Progenitor cell of endocrine pancreas (in vitro differentiated cells): Measurements from ENCODE around the gene GNG4. TPM values are rescaled to one million over a fixed set of nuclear protein-coding genes. Genes with fewer than 3 reads are reported as not detected.
A peak's percentile ranks its signal among the peaks of the same experiment; 100 is the strongest.

Experiments used
- DNase-seq: peaks from one replicate; pipeline ENCODE4 v3.0.0; 2021; ENCODE audit warnings: low spot score; ENCODE audit not compliant: unreplicated experiment
- H3K27ac Mint-ChIP-seq: 2 replicates; pipeline ENCODE4 v1.8.0; 2021; ENCODE audit warnings: mild to moderate bottlenecking, moderate library complexity, mixed read lengths
- H3K27me3 Mint-ChIP-seq: 2 replicates; pipeline ENCODE4 v1.8.0; 2021; ENCODE audit warnings: mixed read lengths
- H3K36me3 Mint-ChIP-seq: 2 replicates; pipeline ENCODE4 v1.8.0; 2022; ENCODE audit warnings: mixed read lengths; ENCODE audit not compliant: insufficient read depth
- H3K4me1 Mint-ChIP-seq: 2 replicates; pipeline ENCODE4 v1.8.0; 2021; ENCODE audit warnings: low read depth, mixed read lengths
- H3K4me3 Mint-ChIP-seq: 2 replicates; pipeline ENCODE4 v1.8.0; 2021; ENCODE audit warnings: low read depth, mild to moderate bottlenecking, moderate library complexity, mixed read lengths
- H3K9me3 Mint-ChIP-seq: 2 replicates; pipeline ENCODE4 v1.8.0; 2021; ENCODE audit warnings: low read depth, mixed read lengths
- total RNA-seq: library from RNA; stranded (reverse); gene quantifications from 2 replicates; pipeline ENCODE4 v1.2.1, GENCODE V29; 2021
- TF ChIP-seq, protein P1 (sequence below): fragments of 200-600 bp; sonication (generic); IDR thresholded peaks from one replicate; pipeline ENCODE4 v1.5.0; 2021; ENCODE audit warnings: antibody characterized with exemption, mild to moderate bottlenecking; ENCODE audit not compliant: unreplicated experiment

GNG4 gene
- total RNA-seq, 1 donor from 2014 or later: 26.7 TPM

DNA sequence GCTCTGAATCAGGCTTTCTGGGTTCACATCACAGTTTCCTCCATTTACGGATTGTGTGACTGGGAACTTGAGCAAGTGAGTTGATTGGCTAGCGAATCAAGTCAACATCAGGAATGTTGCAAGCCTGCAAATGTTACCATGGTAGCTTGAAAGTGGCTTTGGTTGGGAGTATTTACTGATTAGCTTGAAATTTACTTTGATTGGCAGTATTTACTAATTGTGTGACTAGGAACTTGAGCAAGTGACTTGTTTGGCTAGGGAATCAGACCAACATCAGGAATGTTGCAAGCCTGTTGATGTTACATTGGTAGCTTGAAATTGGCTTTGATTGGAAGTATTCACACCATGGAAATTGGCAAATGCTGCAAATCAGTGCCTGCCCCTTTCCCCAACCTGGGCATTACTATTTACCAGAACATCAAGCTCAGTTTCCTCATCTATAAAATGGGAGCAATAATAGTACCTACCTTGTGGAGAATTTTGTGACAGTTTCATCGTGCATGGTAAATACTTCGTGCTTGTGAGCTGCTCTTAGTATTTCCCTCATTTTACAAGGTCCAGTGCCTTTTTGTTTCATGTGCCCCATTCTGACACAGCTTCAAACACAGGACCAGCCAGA, 122.3 kb downstream of the GNG4 start:
- peaks cover 6% of the 10 kb centered on the region for H3K4me1 Mint-ChIP-seq
- H3K27ac Mint-ChIP-seq: peak overlapping the region; percentile 49
- H3K4me3 Mint-ChIP-seq: no peak overlapping the region
- H3K36me3 Mint-ChIP-seq: no peaks in the 10 kb centered on the region
- H3K27me3 Mint-ChIP-seq: no peaks in the 10 kb centered on the region
- H3K9me3 Mint-ChIP-seq: peaks cover 3% of the 10 kb centered on the region
- TF ChIP-seq, protein P1, sequence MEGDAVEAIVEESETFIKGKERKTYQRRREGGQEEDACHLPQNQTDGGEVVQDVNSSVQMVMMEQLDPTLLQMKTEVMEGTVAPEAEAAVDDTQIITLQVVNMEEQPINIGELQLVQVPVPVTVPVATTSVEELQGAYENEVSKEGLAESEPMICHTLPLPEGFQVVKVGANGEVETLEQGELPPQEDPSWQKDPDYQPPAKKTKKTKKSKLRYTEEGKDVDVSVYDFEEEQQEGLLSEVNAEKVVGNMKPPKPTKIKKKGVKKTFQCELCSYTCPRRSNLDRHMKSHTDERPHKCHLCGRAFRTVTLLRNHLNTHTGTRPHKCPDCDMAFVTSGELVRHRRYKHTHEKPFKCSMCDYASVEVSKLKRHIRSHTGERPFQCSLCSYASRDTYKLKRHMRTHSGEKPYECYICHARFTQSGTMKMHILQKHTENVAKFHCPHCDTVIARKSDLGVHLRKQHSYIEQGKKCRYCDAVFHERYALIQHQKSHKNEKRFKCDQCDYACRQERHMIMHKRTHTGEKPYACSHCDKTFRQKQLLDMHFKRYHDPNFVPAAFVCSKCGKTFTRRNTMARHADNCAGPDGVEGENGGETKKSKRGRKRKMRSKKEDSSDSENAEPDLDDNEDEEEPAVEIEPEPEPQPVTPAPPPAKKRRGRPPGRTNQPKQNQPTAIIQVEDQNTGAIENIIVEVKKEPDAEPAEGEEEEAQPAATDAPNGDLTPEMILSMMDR: no peak
- DNase-seq: no peak

DNA sequence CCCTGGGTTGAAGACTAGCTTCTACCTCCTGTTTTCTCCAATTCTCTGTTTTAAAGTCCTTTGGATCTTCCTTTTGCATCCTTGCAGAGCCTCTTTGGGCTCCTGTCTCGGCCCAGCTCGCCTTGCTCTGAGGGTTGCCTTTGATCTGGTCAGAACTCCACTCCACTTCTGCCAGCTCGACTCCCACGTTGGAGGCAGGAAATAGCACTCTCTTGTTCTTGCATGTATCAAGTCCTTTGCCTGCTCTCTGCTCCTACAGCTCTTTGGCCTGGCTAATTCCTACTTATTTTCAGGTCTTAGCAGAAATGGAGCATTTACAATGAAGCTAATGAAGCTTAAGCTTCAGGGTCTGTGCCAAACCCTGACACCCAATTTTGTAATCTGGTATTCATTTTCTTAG, 124.3 kb downstream of the GNG4 start:
- no peaks in the 10 kb centered on the region for H3K27me3 Mint-ChIP-seq
- H3K9me3 Mint-ChIP-seq: no peaks in the 10 kb centered on the region
- H3K4me3 Mint-ChIP-seq: no peak overlapping the region
- DNase-seq: no peak
- TF ChIP-seq, protein P1: no peak
- H3K36me3 Mint-ChIP-seq: no peaks in the 10 kb centered on the region
- no peak overlapping the region for H3K27ac Mint-ChIP-seq
- peaks cover 6% of the 10 kb centered on the region for H3K4me1 Mint-ChIP-seq

DNA sequence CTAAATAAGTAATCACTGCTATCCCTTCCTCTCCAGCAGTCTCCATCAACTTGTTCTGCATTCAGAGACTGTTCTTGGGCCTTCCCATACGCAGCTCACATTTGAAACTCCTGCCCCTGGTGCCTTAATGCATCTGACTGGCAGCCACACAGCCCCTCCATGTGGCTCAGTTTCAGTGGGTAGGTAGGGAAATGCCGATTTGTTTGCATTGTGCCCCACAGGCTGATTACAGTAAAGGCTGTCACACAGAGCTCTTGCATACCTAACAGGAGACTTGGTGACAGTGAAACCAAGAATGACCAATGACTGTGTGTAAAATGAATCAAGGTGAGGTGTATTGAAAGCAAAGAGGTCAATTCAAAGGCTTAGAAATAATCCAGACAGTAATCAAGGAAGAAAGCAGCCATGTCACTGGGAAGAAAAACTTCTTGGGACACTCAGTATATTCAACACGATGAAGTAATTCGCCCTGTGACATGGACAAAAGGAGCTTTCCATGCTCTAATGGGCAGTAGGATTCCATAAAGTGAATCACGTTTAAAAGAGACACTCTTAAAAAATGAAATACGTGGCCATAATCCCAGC, 132.6 kb downstream of the GNG4 start:
- Mint-ChIP-seq H3K36me3 (no peaks in the 10 kb centered on the region), H3K4me1 (peaks cover 2% of the 10 kb centered on the region), H3K4me3 (no peak overlapping the region), H3K27me3 (no peaks in the 10 kb centered on the region), H3K27ac (no peak overlapping the region), H3K9me3 (no peaks in the 10 kb centered on the region)
- TF ChIP-seq, protein P1: no peak
- DNase-seq: no peak

DNA sequence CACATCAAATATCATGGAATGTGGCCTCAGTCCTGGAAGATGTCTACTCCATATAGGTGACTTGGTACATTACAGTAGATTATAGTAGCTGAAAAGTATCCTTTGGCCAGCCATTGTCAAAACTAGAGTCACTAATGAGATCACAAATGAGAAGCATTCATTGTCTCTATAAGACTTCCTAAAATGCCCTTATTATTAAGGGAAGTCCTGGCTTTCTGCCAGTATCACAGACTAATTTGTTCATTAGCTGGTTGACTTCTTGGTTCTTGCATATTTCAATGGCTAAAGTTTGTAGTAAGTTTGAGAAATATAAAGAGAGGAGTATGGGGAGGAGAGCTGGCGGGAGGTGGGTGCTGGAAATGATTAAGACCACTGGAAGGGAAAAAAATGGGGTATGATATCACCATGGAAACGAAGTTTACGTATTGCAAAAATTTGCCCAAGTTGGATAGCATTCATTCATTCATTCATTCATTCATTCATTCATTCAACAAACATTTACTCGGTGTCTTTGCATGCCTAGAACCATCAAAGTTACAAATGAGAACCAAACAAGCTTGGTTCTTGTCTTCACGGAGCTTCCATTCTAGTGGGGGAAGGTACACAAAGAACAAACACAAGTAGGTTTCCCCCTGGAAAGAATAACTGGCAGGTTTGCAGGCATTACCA, 133.6 kb downstream of the GNG4 start:
- Mint-ChIP-seq H3K4me1 (peaks cover 2% of the 10 kb centered on the region), H3K27me3 (peaks cover 4% of the 10 kb centered on the region), H3K36me3 (no peaks in the 10 kb centered on the region), H3K27ac (no peak overlapping the region), H3K9me3 (no peaks in the 10 kb centered on the region), H3K4me3 (no peak overlapping the region)
- DNase-seq: no peak
- TF ChIP-seq, protein P1: no peak

DNA sequence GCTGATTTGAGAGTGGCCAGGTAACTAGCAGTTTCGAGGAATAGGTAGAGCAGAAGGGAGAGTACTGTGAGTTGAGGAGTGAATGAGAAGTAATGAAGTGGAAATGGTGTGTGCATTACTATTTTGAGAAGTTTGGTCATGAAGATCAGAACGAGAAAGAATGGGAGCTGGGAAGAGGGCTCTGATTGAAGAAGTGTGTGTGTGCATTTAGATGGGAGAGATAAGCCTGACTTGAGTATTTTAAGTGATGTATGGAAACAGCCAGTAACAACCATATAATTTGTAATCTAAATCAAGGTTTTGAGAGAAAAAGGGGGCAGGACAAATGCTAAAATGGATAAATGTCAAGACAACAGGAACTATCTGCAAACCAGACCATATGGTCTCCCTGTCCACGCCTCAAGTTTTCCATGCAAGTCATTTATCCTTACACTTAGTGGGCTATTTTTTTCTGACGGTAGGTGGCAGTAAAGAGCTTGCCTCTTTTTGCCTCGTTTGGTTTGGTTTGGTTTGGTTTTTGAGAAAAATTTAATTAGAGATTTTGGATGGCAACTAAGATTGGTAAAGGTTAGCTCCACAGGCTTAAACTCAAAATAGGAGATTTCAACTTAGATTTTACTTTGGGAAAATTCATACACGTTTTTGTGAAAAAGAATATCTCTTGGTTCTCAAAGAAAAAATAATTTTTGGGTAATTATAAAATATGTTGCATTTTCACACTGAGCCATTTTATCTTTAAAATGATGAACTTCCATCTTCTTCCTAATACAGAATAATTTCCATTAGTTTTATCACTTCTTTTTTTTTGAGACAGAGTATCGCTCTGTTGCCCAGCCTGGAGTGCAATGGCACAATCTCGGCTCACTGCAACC, 135.9 kb downstream of the GNG4 start:
- Mint-ChIP-seq H3K4me1 (peaks cover 2% of the 10 kb centered on the region), H3K4me3 (no peak overlapping the region), H3K9me3 (no peaks in the 10 kb centered on the region), H3K27me3 (peaks cover 7% of the 10 kb centered on the region), H3K27ac (no peak overlapping the region), H3K36me3 (no peaks in the 10 kb centered on the region)
- DNase-seq: peak; percentile 24
- TF ChIP-seq, protein P1: peak; percentile 96
